HEK293T (cell line): ENCODE data around the gene TMEM35B.

Source experiments
- FOXM1 ChIP-seq: fragments of 450-650 bp; IDR thresholded peaks from 2 replicates; pipeline ENCODE4 v1.6.1; 2017; ENCODE audit warnings: mild to moderate bottlenecking, borderline replicate concordance
- HDGF ChIP-seq: fragments of 450-650 bp; IDR thresholded peaks from 2 replicates; pipeline ENCODE4 v1.6.1; 2017; ENCODE audit warnings: antibody characterized with exemption, borderline replicate concordance
- L3MBTL2 ChIP-seq: fragments of 450-650 bp; conservative IDR thresholded peaks from 2 replicates; pipeline ENCODE4 v1.6.1; 2016; ENCODE audit warnings: mild to moderate bottlenecking
- TARDBP ChIP-seq: fragments of 450-650 bp; IDR thresholded peaks from 2 replicates; pipeline ENCODE4 v1.6.1; 2016

DNA sequence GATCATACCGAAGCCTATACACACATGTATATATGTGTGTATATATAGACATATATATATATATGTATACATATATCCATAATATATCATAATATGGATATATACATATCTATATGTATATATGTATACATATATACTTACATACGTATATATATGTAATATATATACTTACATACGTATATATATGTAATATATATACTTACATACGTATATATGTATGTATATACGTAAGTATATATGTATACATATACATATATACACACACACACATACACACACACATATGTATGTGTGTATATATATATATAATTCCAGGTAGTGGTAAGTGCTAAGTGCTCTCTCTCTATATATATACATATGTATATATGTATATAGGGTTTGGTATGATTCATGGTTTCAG lies 9.7 kb upstream of the TMEM35B start:
- TF ChIP-seq HDGF (no peak), FOXM1 (no peak), L3MBTL2 (no peak), TARDBP (no peak)
